Psoas muscle (tissue), 8 donors: Measurements from ENCODE around the gene CPLX3. TPM values are rescaled to one million over a fixed set of nuclear protein-coding genes. Genes with fewer than 3 reads are reported as not detected.

Source experiments
- ATAC-seq, 4 donors: fragments of 200-7000 bp; cut with Tn5 transposase; one replicate each; pipeline ENCODE4 v1.9.1; 2020; ENCODE audit warnings: moderate library complexity in 3 of 4, mild to moderate bottlenecking in 2 of 4
- DNase-seq, 2 donors: peaks; one replicate each; pipeline ENCODE4 v3.0.0-alpha.2; 2020
- H3K27ac ChIP-seq: fragments of 200-600 bp; one replicate; pipeline ENCODE4 v1.8.0; 2022
- H3K27me3 ChIP-seq, 3 donors: fragments of 200-600 bp in 1 of 3; one replicate each; pipeline versions ENCODE4 v1.6.1 to v1.8.0; 2013 to 2022; ENCODE audit warnings: low read length in 2 of 3, mild to moderate bottlenecking in 2 of 3, moderate library complexity in 1 of 3; ENCODE audit not compliant: insufficient read depth in 3 of 3
- H3K36me3 ChIP-seq, 2 donors: fragments of 200-600 bp in 1 of 2; one replicate each; pipeline versions ENCODE4 v1.6.1 to v1.8.0; 2013 to 2022; ENCODE audit warnings: low read depth in 1 of 2, mild to moderate bottlenecking in 1 of 2, moderate library complexity in 1 of 2; ENCODE audit not compliant: insufficient read depth in 1 of 2
- H3K4me1 ChIP-seq: fragments of 200-600 bp; one replicate; pipeline ENCODE4 v1.8.0; 2022
- H3K4me3 ChIP-seq: fragments of 200-600 bp; one replicate; pipeline ENCODE4 v1.8.0; 2022; ENCODE audit warnings: mild to moderate bottlenecking
- H3K9me3 ChIP-seq: fragments of 200-600 bp; one replicate; pipeline ENCODE4 v1.8.0; 2022
- CTCF ChIP-seq: fragments of 200-600 bp; IDR thresholded peaks from one replicate; pipeline ENCODE4 v1.8.0; 2022; ENCODE audit warnings: antibody characterized with exemption
- WGBS, 3 donors: extraction: QIAGEN DNeasy Blood & Tissue Kit; methylation state at CpG; one replicate each; pipeline versions ENCODE4 v1.1.6 to v1.1.7; 2013; 5-methylcytosine and 5-hydroxymethylcytosine counted together
- intact Hi-C, 2 donors: fragments of 100-400 bp; cut with DNase I; formaldehyde crosslinking; loops; one replicate each; pipeline versions ENCODE4 v1.11.0 to v1.14.2; 2022
- polyA plus RNA-seq, 3 donors: library from polyadenylated mRNA; stranded (reverse); fragments of 200-250 nt; gene quantifications; one replicate each; pipeline ENCODE4 v1.2.3, GENCODE V29; 2013
- total RNA-seq, 4 donors: library from RNA; stranded (reverse); fragmentation: NEBNext Ultra II Directional in 2 of 4; extraction: Animal tissue kit (Norgen Biotek cat#: 25700) in 2 of 4; gene quantifications; one replicate each; pipeline versions ENCODE4 v1.2.1 to v1.2.4, GENCODE V29; 2021 to 2023
- donor health status: healthy with polysubstance abuse.
- donor health status: DM: no; HTN: no; CAD: no; lungs with moderate emphysema.
- donor health status: Bipolar disorder and iron deficiency.
- donor health status: healthy.
- donor health status: DM: yes; HTN: yes; CAD: no.
- donor health status: DM: no; HTN: no; CAD: no.
- donor health status: DM: no; HTN: no; CAD: no.
- donor health status: DM: yes; HTN: yes; CAD: no.

The CPLX3 gene
- total and polyA plus RNA-seq, 7 donors: 0.03 to 0.19 (median 0.04) TPM; not detected in 4

- Histone ChIP-seq H3K4me3 (no peak overlapping the region), H3K27me3 (no peaks in the 10 kb centered on the region), H3K36me3 (no peaks in the 10 kb centered on the region), H3K27ac (no peak overlapping the region), H3K9me3 (no peaks in the 10 kb centered on the region), H3K4me1 (peaks cover 24% of the 10 kb centered on the region)
- DNase-seq: no peak
- WGBS, 3 donors: 82 to 89% (median 88%) methylated on average over 7 of the region's 7 CpGs
- no peak for TF ChIP-seq CTCF
- ATAC-seq: no peak
- intact Hi-C loops: no loop called here
These were observed 47.2 kb upstream of the CPLX3 start for GRCh38 chr15:74779162-74779648.

GRCh38 chr15:74780523-74781430 lies 45.6 kb upstream of the CPLX3 start:
- ATAC-seq: no peak
- intact Hi-C loops: loop anchor here in 1 of 2 donors (5.0 kb wide), 2 partner anchors 57 to 157 kb away; partner anchors contain the start of gene COX5A
- no peaks in the 10 kb centered on the region for H3K9me3 ChIP-seq
- no peak for DNase-seq
- 55 to 68% (median 63%) methylated on average over 16 of the region's 16 CpGs for WGBS, 3 donors
- no peak overlapping the region for H3K27ac ChIP-seq
- H3K4me3 ChIP-seq: peak overlapping the region; percentile 86
- no peaks in the 10 kb centered on the region for H3K27me3 ChIP-seq
- H3K36me3 ChIP-seq: no peaks in the 10 kb centered on the region
- H3K4me1 ChIP-seq: peaks cover 40% of the 10 kb centered on the region
- TF ChIP-seq CTCF: no peak

GRCh38 chr15:74781431-74782258 lies 44.8 kb upstream of the CPLX3 start, which contains the start of gene CSK:
TSS of gene CSK (plus strand) at chr15:74782080. CDS start at chr15:74798298, 16,218 bp downstream.
- H3K36me3 ChIP-seq: no peaks in the 10 kb centered on the region
- intact Hi-C loops: loop anchor here (1.0 to 5.0 kb wide), 4 partner anchors 19 to 156 kb away; partner anchors contain the start of gene COX5A (in 1 of the 2)
- H3K4me3 ChIP-seq: peak within 1 kb of the TSS; percentile 86
- WGBS, 3 donors: 1% methylated on average over 27 to 74 of the region's 74 CpGs
- H3K4me1 ChIP-seq: peaks cover 47% of the 10 kb centered on the region
- H3K27ac ChIP-seq: peak within 1 kb of the TSS; percentile 79
- no peaks in the 10 kb centered on the region for H3K9me3 ChIP-seq
- no peaks in the 10 kb centered on the region for H3K27me3 ChIP-seq
- TF ChIP-seq CTCF: peak; percentile 85
- DNase-seq (peak; percentile 82 to 90), ATAC-seq (peak; percentile 69 to 72 (median 70))

- no peaks in the 10 kb centered on the region for H3K36me3 ChIP-seq
- TF ChIP-seq CTCF: no peak
- H3K27me3 ChIP-seq: no peaks in the 10 kb centered on the region
- H3K4me1 ChIP-seq: peaks cover 56% of the 10 kb centered on the region
- ATAC-seq (peak; percentile 3 to 26 (median 14)), DNase-seq (peak; percentile 57 to 73)
- H3K27ac ChIP-seq: peak overlapping the region; percentile 79
- H3K4me3 ChIP-seq: peak overlapping the region; percentile 86
- 0 to 1% (median 1%) methylated on average over 27 to 72 of the region's 72 CpGs for WGBS, 3 donors
- intact Hi-C loops: loop anchor here (1.0 to 5.0 kb wide), 4 partner anchors 18 to 155 kb away; partner anchors contain the start of gene COX5A (in 1 of the 2)
- no peaks in the 10 kb centered on the region for H3K9me3 ChIP-seq
These were observed 44.0 kb upstream of the CPLX3 start for GRCh38 chr15:74782259-74783071.
